Measurements from ENCODE around the gene PTEN.

The PTEN gene

DNA sequence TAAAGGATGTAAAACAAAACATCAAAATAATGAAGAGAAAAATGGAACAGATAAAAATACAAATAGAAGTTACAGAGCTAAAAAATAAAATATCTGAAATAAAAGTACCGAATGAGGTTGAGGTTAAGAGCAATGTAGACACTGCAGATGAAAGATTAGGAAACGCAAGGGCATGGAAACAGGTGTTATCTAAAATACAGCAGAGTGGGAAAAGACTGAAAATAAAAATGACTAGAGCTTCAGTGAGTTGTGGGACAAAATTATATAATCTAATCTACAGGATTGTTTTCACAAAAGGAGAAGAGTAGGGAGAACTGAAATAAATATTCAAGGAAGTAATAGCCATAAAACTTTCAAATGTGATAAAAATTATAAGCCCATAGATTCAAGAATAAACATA lies 123.8 kb downstream of the PTEN start:
- no peak for DNase-seq

DNA sequence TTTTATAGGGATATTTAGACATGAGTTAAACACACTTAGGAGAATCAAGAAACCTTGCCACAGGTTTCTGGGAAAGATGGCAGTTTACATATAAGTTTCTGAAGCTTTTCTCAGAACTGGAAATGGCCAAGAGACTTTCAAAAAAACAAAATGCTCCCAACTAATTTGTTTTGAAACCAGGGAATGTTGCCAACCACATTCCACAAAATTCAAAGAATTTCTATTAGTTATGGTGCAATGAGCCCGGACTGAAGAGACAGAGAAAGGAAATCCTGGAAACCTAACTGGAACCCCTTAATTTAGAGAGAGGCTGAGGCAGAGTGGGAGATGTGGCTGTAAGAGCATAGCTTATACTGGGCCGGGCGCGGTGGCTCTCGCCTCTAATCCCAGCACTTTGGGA lies 128.5 kb downstream of the PTEN start:
- DNase-seq: no peak

DNA sequence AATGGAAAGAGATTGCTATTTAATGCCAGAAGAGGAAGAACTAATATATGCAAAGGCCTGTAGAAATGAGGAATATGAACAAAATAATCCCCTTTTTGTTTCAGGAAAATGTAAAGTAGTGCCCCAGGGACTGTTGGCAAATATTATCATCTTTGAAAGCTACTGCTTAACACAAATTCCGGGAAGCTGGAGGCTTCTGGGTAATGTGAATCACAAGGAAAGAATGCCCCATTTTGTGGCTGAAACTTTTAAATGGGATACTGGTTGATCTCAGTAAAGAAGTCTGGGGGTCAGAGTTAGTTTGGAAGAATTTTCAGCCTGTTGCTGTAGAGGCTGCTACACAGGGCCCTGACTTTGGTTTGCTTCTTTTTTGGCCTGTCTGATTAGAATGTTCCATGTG lies 141.0 kb downstream of the PTEN start:
- no peak for DNase-seq

DNA sequence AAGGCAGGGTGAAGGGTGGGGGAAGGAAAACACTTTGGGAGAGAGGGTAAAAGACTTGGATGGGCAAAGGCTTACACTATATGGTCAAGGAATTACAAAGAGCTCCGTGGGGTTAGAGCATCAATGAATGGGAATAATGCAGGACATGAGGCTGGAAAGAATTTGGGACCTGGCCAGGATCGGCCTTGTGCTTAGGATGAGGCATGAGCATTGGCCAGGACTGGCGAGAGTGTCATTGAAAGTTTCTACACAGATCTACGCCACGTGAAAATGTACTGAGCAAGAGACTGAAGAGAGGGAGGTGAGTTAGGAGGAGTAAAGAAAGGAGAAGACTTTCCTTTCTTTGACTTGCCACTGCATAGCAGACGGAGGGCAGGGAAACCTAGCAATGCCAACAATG lies 142.8 kb downstream of the PTEN start:
- DNase-seq: no peak

DNA sequence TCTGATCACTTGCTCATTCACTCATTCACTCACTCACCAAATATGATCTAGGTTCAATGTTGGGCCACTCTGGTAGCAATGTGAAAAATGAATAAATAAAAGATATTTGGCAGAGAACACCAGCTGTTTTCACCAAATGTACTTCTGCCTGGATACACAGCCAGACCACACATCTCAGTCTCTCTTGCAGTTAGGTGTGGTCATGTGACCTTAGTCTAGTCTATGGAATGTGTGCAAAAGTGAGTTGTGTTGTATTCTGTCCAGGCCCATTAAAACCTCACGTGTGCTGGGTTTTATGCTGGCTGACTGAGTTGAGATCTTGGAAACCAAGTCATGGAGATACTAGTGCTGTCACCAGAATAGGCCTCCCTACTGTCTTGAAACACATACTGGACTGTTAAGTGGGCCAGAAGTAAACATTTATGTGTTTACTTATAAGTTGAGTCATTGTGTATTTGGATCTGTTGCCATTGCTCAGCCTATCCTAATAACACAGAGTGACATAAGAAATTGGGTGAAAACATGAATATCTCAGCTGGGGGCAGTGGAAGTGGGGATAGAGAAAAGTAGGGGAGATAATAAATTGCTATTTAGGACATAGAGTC lies 145.5 kb downstream of the PTEN start:
- DNase-seq: no peak

DNA sequence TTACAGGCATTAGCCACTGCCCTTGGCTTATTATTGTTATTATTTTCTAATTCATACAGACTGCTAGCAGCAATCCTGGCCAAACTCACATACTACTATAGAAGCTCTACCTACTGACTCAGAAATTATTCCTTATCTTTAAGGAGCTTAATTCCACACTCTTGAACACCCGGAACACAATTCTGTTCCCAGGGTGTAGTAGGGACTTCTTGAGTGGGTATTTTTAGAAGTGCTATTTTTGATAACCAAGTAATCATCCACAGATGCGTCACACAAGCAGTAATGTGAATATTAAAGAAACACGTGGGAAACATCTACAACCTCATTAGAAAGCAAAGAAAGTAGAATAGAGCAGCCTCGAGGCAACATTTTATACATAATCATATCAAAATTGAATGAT lies 149.2 kb downstream of the PTEN start:
- no peak for DNase-seq

DNA sequence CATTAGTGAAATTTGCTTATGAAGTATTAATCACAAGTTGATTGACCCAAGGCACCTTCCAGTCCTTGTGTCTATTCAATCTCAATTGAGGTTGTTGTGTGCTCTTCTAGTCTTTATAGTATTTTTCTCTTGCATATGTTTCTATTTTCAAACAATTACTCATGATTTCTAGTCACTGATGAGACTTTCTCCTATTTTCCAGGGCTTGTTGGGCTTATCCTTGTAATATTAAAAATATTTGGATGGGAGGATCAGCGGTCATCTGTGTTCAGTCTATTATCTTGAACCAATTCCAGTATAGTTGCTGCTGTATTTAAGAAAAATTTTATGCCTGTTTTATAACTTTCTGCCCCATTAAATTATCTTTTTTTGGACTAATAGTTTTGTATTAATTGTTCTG lies 154.4 kb downstream of the PTEN start:
- no peak for DNase-seq

DNA sequence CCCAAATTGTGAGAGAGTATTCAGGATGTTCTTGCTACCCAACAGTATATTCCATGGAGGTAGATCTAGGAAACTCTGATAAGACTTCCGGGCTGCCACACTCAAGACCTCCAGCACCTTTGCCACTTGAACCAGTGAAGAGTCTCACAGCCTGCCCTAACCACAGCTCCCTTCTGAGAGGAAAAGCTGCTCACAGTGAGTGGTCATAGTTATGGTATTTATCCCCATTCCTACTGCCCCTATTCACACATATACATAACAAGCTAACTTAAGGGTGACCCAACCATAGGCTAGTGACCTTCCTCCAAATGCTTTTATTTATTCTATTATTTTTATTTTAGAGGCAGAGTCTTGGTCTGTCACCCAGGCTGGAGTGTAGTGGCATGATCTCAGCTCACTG lies 156.3 kb downstream of the PTEN start:
- DNase-seq: no peak
